PC-9 (cell line): ENCODE data around the gene SRGAP1. TPM values are rescaled to one million over a fixed set of nuclear protein-coding genes. Genes with fewer than 3 reads are reported as not detected.
"Not testable (repeated sequence)": the region's sequence is repeated elsewhere in the genome, so short reads cannot be mapped to it uniquely, and the experiment has no call there.

Source experiments
- BruUV-seq: library from RNA; stranded (reverse); fragments of 400-500 nt; replicated peaks from 2 replicates; lab custom pipeline; 2021; lab: Mats Ljungman, UMichigan
- CTCF ChIA-PET: fragments of 300-600 bp; sonication (Branson Sonifier 250); formaldehyde crosslinking; loops from one replicate; lab custom pipeline; 2022; ENCODE audit warnings: antibody characterized with exemption; lab: Charles Lee
- POLR2A ChIA-PET: fragments of 300-600 bp; sonication (Branson Sonifier 250); formaldehyde crosslinking; loops from one replicate; lab custom pipeline; 2022; ENCODE audit warnings: antibody characterized with exemption; ENCODE audit not compliant: unreplicated experiment; lab: Charles Lee
- DNase-seq, 2 experiments: peaks; one replicate each; pipeline versions ENCODE4 v3.0.0 to v3.0.0-alpha.2; 2015 to 2022; ENCODE audit warnings: mixed read lengths in 1 of 2
- H2AFZ ChIP-seq: fragments of 200-600 bp; sonication (generic); 2 replicates; pipeline ENCODE4 v1.8.1; 2017; ENCODE audit warnings: antibody characterized with exemption
- H3F3A ChIP-seq: fragments of 200-600 bp; sonication (generic); 2 replicates; pipeline ENCODE4 v1.8.1; 2017; ENCODE audit warnings: antibody characterized with exemption, mild to moderate bottlenecking, low read depth; ENCODE audit not compliant: insufficient read depth
- H3K27ac ChIP-seq: fragments of 200-600 bp; sonication (generic); 2 replicates; pipeline ENCODE4 v1.6.1; 2016; ENCODE audit warnings: mixed run types
- H3K27me3 ChIP-seq: fragments of 200-600 bp; sonication (generic); 2 replicates; pipeline ENCODE4 v1.6.1; 2016; ENCODE audit warnings: low read depth, mixed run types; ENCODE audit not compliant: insufficient read depth
- H3K36me3 ChIP-seq: fragments of 200-600 bp; sonication (generic); 2 replicates; pipeline ENCODE4 v1.6.1; 2016; ENCODE audit warnings: low read depth, mixed run types
- H3K4me1 ChIP-seq: fragments of 200-600 bp; sonication (generic); replicated peaks from 2 replicates; pipeline ENCODE4 v1.6.1; 2016; ENCODE audit warnings: mixed run types; ENCODE audit not compliant: insufficient read depth
- H3K4me2 ChIP-seq: fragments of 200-600 bp; sonication (generic); 2 replicates; pipeline ENCODE4 v1.6.1; 2017; ENCODE audit warnings: mixed run types
- H3K4me3 ChIP-seq: fragments of 200-600 bp; sonication (generic); 2 replicates; pipeline ENCODE4 v1.6.1; 2016; ENCODE audit warnings: mixed run types
- H3K79me2 ChIP-seq: fragments of 200-600 bp; sonication (generic); 2 replicates; pipeline ENCODE4 v1.6.1; 2017; ENCODE audit warnings: low read depth, mixed run types
- H3K9me2 ChIP-seq: fragments of 200-600 bp; sonication (generic); 2 replicates; pipeline ENCODE4 v1.8.1; 2017; ENCODE audit warnings: mild to moderate bottlenecking; ENCODE audit not compliant: insufficient read depth
- H3K9me3 ChIP-seq: fragments of 200-600 bp; sonication (generic); 2 replicates; pipeline ENCODE4 v1.8.1; 2016; ENCODE audit warnings: low read depth; ENCODE audit not compliant: insufficient read depth
- H4K20me1 ChIP-seq: fragments of 200-600 bp; sonication (generic); 2 replicates; pipeline ENCODE4 v1.8.1; 2017; ENCODE audit not compliant: insufficient read depth
- EZH2 ChIP-seq: fragments of 200-600 bp; sonication (generic); IDR thresholded peaks from 2 replicates; pipeline ENCODE4 v1.8.0; 2017; ENCODE audit warnings: antibody characterized with exemption, low read depth
- intact Hi-C: fragments of 100-400 bp; cut with micrococcal nuclease; formaldehyde crosslinking; loops from one replicate; pipeline ENCODE4 v1.10.0; 2022; ENCODE audit not compliant: unreplicated experiment
- total RNA-seq: library from RNA; stranded (reverse); gene quantifications from 2 replicates; pipeline ENCODE4 v1.2.3, GENCODE V29; 2021
- TF ChIP-seq, protein P1 (sequence below): fragments of 200-600 bp; sonication (generic); conservative IDR thresholded peaks from 2 replicates; pipeline ENCODE4 v1.6.1; 2017; ENCODE audit warnings: mixed run types, antibody characterized with exemption, mild to moderate bottlenecking, moderate library complexity

SRGAP1 gene
- total RNA-seq, 1 experiment from 2014 or later, result 24.5 TPM

GRCh38 chr12:64030155-64030554 lies 185.7 kb downstream of the SRGAP1 start:
- Histone ChIP-seq H3K9me2 (no peaks in the 10 kb centered on the region), H3K4me1 (no peaks in the 10 kb centered on the region), H3F3A (no peaks in the 10 kb centered on the region; the same call in 1 of the 2 replicates), H3K4me2 (no peak overlapping the region), H3K9me3 (no peaks in the 10 kb centered on the region), H3K27ac (no peak overlapping the region), H3K79me2 (peaks cover 15% of the 10 kb centered on the region; the same call in 1 of the 2 replicates), H3K36me3 (0 out of 2 replicates have a peak, but pooled peaks cover 12% of the 10 kb centered on the region), H4K20me1 (0 out of 2 replicates have a peak, but pooled peaks cover 4% of the 10 kb centered on the region), H2AFZ (no peak overlapping the region), H3K4me3 (no peak overlapping the region), H3K27me3 (no peaks in the 10 kb centered on the region)
- no peak for DNase-seq
- CTCF ChIA-PET, result no interaction called here
- TF ChIP-seq, protein P1, sequence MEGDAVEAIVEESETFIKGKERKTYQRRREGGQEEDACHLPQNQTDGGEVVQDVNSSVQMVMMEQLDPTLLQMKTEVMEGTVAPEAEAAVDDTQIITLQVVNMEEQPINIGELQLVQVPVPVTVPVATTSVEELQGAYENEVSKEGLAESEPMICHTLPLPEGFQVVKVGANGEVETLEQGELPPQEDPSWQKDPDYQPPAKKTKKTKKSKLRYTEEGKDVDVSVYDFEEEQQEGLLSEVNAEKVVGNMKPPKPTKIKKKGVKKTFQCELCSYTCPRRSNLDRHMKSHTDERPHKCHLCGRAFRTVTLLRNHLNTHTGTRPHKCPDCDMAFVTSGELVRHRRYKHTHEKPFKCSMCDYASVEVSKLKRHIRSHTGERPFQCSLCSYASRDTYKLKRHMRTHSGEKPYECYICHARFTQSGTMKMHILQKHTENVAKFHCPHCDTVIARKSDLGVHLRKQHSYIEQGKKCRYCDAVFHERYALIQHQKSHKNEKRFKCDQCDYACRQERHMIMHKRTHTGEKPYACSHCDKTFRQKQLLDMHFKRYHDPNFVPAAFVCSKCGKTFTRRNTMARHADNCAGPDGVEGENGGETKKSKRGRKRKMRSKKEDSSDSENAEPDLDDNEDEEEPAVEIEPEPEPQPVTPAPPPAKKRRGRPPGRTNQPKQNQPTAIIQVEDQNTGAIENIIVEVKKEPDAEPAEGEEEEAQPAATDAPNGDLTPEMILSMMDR, result no peak
- TF ChIP-seq EZH2, result no peak
- POLR2A ChIA-PET, result no interaction called here
- intact Hi-C loops, result no loop called here
- BruUV-seq, result no TSS peak

DNA sequence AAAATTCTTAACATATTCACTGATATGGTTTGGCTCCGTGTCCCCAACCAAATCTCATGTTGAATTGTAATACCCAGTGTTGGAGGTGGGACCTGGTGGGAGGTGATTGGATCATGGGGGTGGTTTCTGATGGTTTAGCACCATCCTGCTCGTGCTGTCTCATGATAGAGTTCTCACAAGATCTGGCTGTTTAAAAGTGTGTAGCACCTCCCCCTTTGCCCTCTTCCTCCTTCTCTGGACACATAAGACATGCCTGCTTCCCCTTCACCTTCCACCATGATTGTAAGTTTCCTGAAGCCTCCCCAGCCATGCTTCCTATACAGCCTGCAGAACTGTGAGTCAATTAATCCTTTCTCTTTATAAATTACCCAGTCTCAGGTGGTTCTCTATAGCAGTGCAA lies 189.6 kb downstream of the SRGAP1 start:
- POLR2A ChIA-PET, DNase-seq, H3K4me1 ChIP-seq, H3F3A ChIP-seq, H2AFZ ChIP-seq, CTCF ChIA-PET, intact Hi-C loops, H3K27me3 ChIP-seq, H3K4me3 ChIP-seq, H3K9me3 ChIP-seq, H4K20me1 ChIP-seq, H3K4me2 ChIP-seq, BruUV-seq, H3K27ac ChIP-seq, H3K9me2 ChIP-seq: not testable (repeated sequence)
- peaks cover 15% of the 10 kb centered on the region for H3K79me2 ChIP-seq
- 0 out of 2 replicates have a peak, but pooled peaks cover 12% of the 10 kb centered on the region for H3K36me3 ChIP-seq

DNA sequence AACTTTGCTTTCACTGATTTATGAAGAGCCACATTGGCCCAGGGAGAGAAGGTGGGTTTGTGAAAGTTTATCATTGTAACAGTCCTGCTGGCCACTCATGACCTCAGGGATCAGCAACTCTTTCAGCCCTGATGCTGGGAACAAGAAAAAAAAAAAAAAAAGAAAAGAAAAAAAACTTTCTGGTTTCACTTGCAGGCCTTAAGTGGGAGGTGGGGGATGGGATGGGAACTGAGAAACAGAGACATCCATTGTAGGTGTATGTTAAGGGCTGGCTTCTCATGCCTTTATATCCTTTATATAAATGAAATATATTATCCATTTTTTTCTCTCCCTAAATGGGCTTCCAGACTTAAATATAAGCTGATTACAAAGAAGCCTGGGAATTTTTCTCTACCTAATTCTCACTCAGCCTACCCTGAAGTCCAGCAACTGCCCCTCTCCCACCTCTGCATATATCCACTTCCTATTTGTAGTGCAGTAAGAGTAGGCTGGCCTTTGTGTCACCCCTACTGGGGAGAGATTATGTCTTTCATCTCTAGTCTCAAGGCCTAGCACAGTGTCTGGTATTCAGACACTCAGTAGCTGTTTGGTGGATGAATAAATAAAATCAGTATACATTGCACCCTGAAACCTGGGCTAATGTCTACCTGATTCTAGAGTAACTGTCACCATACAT lies 190.5 kb downstream of the SRGAP1 start:
- Histone ChIP-seq H3K4me3 (no peak overlapping the region), H2AFZ (no peak overlapping the region), H3K4me1 (no peaks in the 10 kb centered on the region), H3K27me3 (no peaks in the 10 kb centered on the region), H3F3A (no peaks in the 10 kb centered on the region; the same call in 1 of the 2 replicates), H3K9me3 (no peaks in the 10 kb centered on the region), H3K9me2 (no peaks in the 10 kb centered on the region), H3K4me2 (no peak overlapping the region), H3K27ac (no peak overlapping the region), H3K79me2 (peaks cover 15% of the 10 kb centered on the region), H3K36me3 (0 out of 2 replicates have a peak, but pooled peaks cover 10% of the 10 kb centered on the region), H4K20me1 (0 out of 2 replicates have a peak, but pooled peaks cover 4% of the 10 kb centered on the region)
- no TSS peak for BruUV-seq
- intact Hi-C loops, result no loop called here
- DNase-seq, result no peak
- ChIA-PET POLR2A (no interaction called here), CTCF (interaction anchor here (0.6 kb wide), 1 partner anchor 1824 kb away, joined by 3 read pairs; no protein-coding TSS in a partner anchor)
- TF ChIP-seq, protein P1, result no peak
- TF ChIP-seq EZH2, result no peak
